RWPE1 (cell line): ENCODE measurements around the gene LYZL1.
"Not testable (repeated sequence)": the region's sequence is repeated elsewhere in the genome, so short reads cannot be mapped to it uniquely, and the experiment has no call there.

ENCODE experiments used
- CTCF ChIA-PET: fragments of 350-600 bp; sonication (Branson Sonifier 250); formaldehyde crosslinking; extraction: SDS; loops from one replicate; lab custom pipeline; 2021; lab: Yijun Ruan, JAX
- POLR2A ChIA-PET: fragments of 400-600 bp; formaldehyde crosslinking; extraction: SDS; loops from one replicate; lab custom pipeline; 2020; ENCODE audit warnings: antibody characterized with exemption; ENCODE audit not compliant: low non-redundant PET; lab: Yijun Ruan, JAX
- DNase-seq: peaks from one replicate; pipeline ENCODE4 v3.0.0; 2012; ENCODE audit warnings: low spot score
- H3K27ac ChIP-seq: fragments of 450-650 bp; 2 replicates; pipeline ENCODE4 v1.5.1; 2017
- CTCF ChIP-seq: fragments of 450-650 bp; conservative IDR thresholded peaks from 2 replicates; pipeline ENCODE4 v1.5.1; 2017; ENCODE audit warnings: low read depth, mild to moderate bottlenecking

Gene LYZL1

GRCh38 chr10:29327746-29328102 is 38.9 kb downstream of the LYZL1 start:
- no peak for TF ChIP-seq CTCF
- CTCF ChIA-PET, result no interaction called here
- no peak overlapping the region for H3K27ac ChIP-seq
- POLR2A ChIA-PET, result no interaction called here
- DNase-seq, result no peak

- ChIA-PET POLR2A (no interaction called here), CTCF (interaction anchor here (0.6 kb wide), 1 partner anchor 110 kb away, joined by 3 read pairs; no protein-coding TSS in a partner anchor)
- H3K27ac ChIP-seq, result no peak overlapping the region
- DNase-seq, result no peak
- no peak for TF ChIP-seq CTCF
These were observed 40.1 kb downstream of the LYZL1 start for GRCh38 chr10:29328983-29329382.

GRCh38 chr10:29329420-29329819 is 40.5 kb downstream of the LYZL1 start:
- no peak for DNase-seq
- ChIA-PET POLR2A (no interaction called here), CTCF (interaction anchor here (0.6 kb wide), 2 partner anchors 22 to 110 kb away, joined by 3 read pairs; no protein-coding TSS in a partner anchor)
- no peak overlapping the region for H3K27ac ChIP-seq
- TF ChIP-seq CTCF, result no peak

- DNase-seq, result no peak
- POLR2A ChIA-PET, result no interaction called here
- no peak for TF ChIP-seq CTCF
These were observed 43.3 kb downstream of the LYZL1 start for GRCh38 chr10:29332061-29332760.

GRCh38 chr10:29332761-29333148 is 43.9 kb downstream of the LYZL1 start:
- DNase-seq, result no peak
- POLR2A ChIA-PET, result no interaction called here
- CTCF ChIA-PET, result no interaction called here
- no peak for TF ChIP-seq CTCF
- H3K27ac ChIP-seq, result no peak overlapping the region

More at GRCh38 chr10:29332061-29332760, 43.3 kb downstream of the LYZL1 start:
- CTCF ChIA-PET, result no interaction called here
- H3K27ac ChIP-seq, result no peak overlapping the region

GRCh38 chr10:29337526-29337925 is 48.7 kb downstream of the LYZL1 start:
- DNase-seq, H3K27ac ChIP-seq, POLR2A ChIA-PET, CTCF ChIA-PET: not testable (repeated sequence)

- no peak for TF ChIP-seq CTCF
- no peak overlapping the region for H3K27ac ChIP-seq
- ChIA-PET CTCF (interaction anchor here (0.6 kb wide), 1 partner anchor 224 kb away, joined by 3 read pairs; no protein-coding TSS in a partner anchor), POLR2A (no interaction called here)
- no peak for DNase-seq
These were observed 54.8 kb downstream of the LYZL1 start for GRCh38 chr10:29343607-29344038.
